HuH-7.5 (cell line): ENCODE measurements around the gene STX10.
A peak's percentile ranks its signal among the peaks of the same experiment; 100 is the strongest.

ENCODE experiments used
- DNase-seq: peaks from one replicate; pipeline ENCODE4 v3.0.0; 2011; ENCODE audit warnings: low spot score

The STX10 gene

GRCh38 chr19:13164343-13165161, 14.4 kb upstream of the STX10 start:
- peak; percentile 64 for DNase-seq

GRCh38 chr19:13163609-13164342, 13.6 kb upstream of the STX10 start:
- peak; percentile 46 for DNase-seq

- peak; percentile 84 for DNase-seq
Measured at GRCh38 chr19:13162724-13163608, 12.8 kb upstream of the STX10 start.

- no peak for DNase-seq
Measured at GRCh38 chr19:13160557-13160956, 10.4 kb upstream of the STX10 start.

GRCh38 chr19:13159713-13160112, 9.5 kb upstream of the STX10 start:
- no peak for DNase-seq

- peak; percentile 92 for DNase-seq
Measured at GRCh38 chr19:13155472-13156359, 5.5 kb upstream of the STX10 start.

GRCh38 chr19:13154911-13155471, 4.8 kb upstream of the STX10 start:
- peak; percentile 66 for DNase-seq

GRCh38 chr19:13154241-13154778, 4.1 kb upstream of the STX10 start:
- DNase-seq = peak; percentile 68

- DNase-seq = peak; percentile 53
Measured at GRCh38 chr19:13153569-13154240, 3.5 kb upstream of the STX10 start.

GRCh38 chr19:13152974-13153568, 2.9 kb upstream of the STX10 start:
- DNase-seq = peak; percentile 95

- no peak for DNase-seq
Measured at GRCh38 chr19:13152356-13152973, 2.3 kb upstream of the STX10 start.

GRCh38 chr19:13151605-13152355, 1.6 kb upstream of the STX10 start:
- peak; percentile 98 for DNase-seq

GRCh38 chr19:13150931-13151604, 893 bp upstream of the STX10 start:
- peak; percentile 41 for DNase-seq

GRCh38 chr19:13149628-13150186, 468 bp downstream of the STX10 start:
- DNase-seq = peak; percentile 42

GRCh38 chr19:13149173-13149627, 975 bp downstream of the STX10 start:
- DNase-seq = peak; percentile 47

GRCh38 chr19:13146763-13147563, 3.2 kb downstream of the STX10 start:
- DNase-seq = no peak
